ENCODE data around the gene SPAG6. TPM values are rescaled to one million over a fixed set of nuclear protein-coding genes. Genes with fewer than 3 reads are reported as not detected.

SPAG6 gene
- total and polyA plus RNA-seq, 2 of the 8 experiments (the other 6 are each of a cell fraction or from before 2014, with no cell fraction given): 0.14 TPM; not detected in 1

DNA sequence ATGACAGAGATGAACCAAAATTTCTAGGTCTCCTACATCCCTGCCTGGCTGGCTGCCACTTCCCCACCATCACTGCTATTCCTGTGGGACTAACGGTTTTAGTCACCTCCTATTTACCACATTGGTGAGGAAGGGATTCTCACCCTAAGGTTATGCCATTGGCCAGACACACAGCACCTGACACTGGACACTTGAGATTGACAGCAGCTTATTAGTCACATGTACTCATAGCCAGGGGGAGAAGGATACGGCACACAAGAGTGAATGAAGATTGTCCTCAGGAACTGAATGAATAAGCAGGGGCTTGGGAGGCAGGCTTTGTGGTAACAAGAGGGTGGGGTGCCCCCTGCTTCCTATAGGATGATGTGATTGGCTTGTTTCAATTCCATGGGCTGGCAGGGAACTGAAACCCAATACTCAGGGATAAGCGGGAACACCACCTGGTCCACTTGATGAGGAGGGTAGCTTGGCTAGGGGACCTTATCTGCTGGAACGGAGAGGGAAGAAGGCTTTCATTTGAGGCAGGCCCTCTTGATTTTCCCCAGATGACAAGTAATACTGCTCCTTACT, 99.0 kb downstream of the SPAG6 start (continued):
- no peak for TF ChIP-seq CHD7 (IDR thresholded peaks at IDR 0.05; ENCODE audit: insufficient replicate concordance, low read length)
- peak; percentile 23; the same call in 1 of the 2 replicates for TF ChIP-seq E2F6 (IDR thresholded peaks at IDR 0.05)

Data from H1 (cell line).